GM12878 (cell line): ENCODE data around the gene MAN2B1.

Source experiments
- CTCF ChIP-seq, 3 experiments: IDR thresholded peaks in 2 of 3; conservative IDR thresholded peaks in 1 of 3; 2 replicates each; pipeline ENCODE4 v1.5.1; 2011; ENCODE audit warnings: low read depth in 3 of 3, low read length in 3 of 3, mild to moderate bottlenecking in 3 of 3, control low read depth in 2 of 3, moderate library complexity in 2 of 3, inconsistent platforms in 1 of 3, mixed read lengths in 1 of 3; ENCODE audit not compliant: control insufficient read depth in 2 of 3, insufficient read depth in 1 of 3; ENCODE audit errors: extremely low read depth in 1 of 3
- EGR1 ChIP-seq, 2 experiments: IDR thresholded peaks; 1 replicate in 1 of 2; 2 replicates in 1 of 2; pipeline ENCODE4 v1.6.1; 2011 to 2012; ENCODE audit warnings: low read depth in 2 of 2, low read length in 2 of 2, borderline replicate concordance in 1 of 2, mild to moderate bottlenecking in 1 of 2, moderate library complexity in 1 of 2
- POLR2AphosphoS5 ChIP-seq: IDR thresholded peaks from 2 replicates; pipeline ENCODE4 v1.6.1; 2011; ENCODE audit warnings: mild to moderate bottlenecking, low read length, inconsistent platforms
- SIX5 ChIP-seq: IDR thresholded peaks from 2 replicates; pipeline ENCODE4 v1.6.1; 2011; ENCODE audit warnings: mild to moderate bottlenecking, low read depth, low read length, moderate library complexity; ENCODE audit not compliant: severe bottlenecking
- TCF7 ChIP-seq: IDR thresholded peaks from 2 replicates; pipeline ENCODE4 v1.6.1; 2014; ENCODE audit warnings: antibody characterized with exemption, borderline replicate concordance
- ZNF24 ChIP-seq: fragments of 450-650 bp; IDR thresholded peaks from 2 replicates; pipeline ENCODE4 v1.6.1; 2017; ENCODE audit warnings: antibody characterized with exemption, mild to moderate bottlenecking

DNA sequence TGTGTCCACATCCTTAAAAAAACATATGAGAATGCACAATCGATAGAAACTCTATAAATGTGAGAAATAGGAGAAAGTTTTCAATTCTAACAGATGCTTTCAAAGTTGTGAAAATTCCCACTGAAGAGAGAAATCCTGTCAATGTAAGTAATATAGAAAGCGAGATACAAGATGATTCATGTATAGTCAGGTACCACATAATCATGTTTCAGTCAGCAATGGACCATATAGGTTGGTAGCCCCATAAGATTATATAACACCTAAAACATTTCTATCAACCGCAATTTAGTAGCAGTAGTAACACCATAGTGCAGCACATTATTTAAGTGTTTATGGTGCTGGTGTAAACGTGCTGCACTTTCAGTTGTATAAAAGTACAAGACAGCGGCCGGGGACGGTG is 37.3 kb downstream of the MAN2B1 start:
- no peak for TF ChIP-seq CTCF (IDR thresholded peaks at IDR 0.05 in 2 of 3, conservative IDR thresholded peaks at IDR 0.05 in 1 of 3; ENCODE audit: control insufficient read depth in 2 of 3, extremely low read depth in 1 of 3, insufficient read depth in 1 of 3, low read depth in 3 of 3, low read length in 3 of 3)
- TF ChIP-seq POLR2AphosphoS5: no peak
- TF ChIP-seq EGR1 (IDR thresholded peaks at IDR 0.05; ENCODE audit: borderline replicate concordance in 1 of 2, low read depth in 2 of 2, low read length in 2 of 2): no peak
- TF ChIP-seq ZNF24: no peak
- TF ChIP-seq TCF7: no peak
- no peak for TF ChIP-seq SIX5
